Aortic smooth muscle cell (primary cell): ENCODE measurements around the gene CHI3L1. TPM values are rescaled to one million over a fixed set of nuclear protein-coding genes. Genes with fewer than 3 reads are reported as not detected.

Experiments
- total RNA-seq: library from RNA; depleted of rRNA; stranded (reverse); fragments of >200 nt; gene quantifications from 2 replicates; pipeline ENCODE4 v1.2.3, GENCODE V29; 2014

Gene CHI3L1
- total RNA-seq, result 0.06 and 0.13 TPM in 2 replicates

DNA sequence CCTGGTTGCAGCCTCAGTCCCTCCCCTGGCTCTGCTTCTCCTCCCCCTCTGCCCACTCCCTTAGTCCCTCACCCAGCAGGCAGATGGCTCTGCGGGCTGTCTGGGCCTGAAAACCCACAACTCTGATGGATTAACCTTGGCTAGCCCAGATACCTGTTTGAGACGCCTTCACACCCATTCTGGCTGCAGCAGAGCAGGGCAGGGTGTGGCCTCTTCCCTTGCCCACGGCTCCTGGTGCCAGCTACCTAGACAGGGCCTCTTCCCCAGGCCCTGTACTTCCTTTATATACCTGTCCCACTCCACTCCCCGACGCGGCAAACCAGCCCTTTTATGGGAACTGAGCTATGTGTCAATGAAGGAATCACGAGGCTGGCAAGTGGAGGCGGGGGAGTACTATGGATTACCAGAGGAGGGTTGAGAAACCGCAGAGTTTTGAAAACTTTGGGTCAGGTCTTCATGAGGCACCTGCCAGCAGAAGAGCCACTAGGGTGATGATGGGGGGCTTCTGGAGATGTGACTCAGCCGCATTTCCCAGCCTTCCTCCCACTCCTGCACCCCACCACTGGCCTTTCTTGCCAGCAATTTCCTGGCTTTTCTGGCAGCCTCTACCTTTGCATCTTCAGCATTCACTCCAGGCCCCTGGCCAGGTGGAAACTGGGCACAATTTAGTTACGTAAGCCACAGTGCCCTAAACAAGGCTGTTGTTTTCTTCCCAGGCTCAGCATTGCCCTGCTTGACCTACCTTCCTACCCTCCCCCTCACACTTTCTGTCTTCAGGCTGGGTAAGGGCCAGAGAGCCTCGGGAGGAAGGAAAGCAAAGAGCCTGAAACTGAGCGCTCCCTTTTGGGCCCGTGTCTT lies at the start of gene CHI3L1:
Gene CHI3L1, minus strand, starts transcription at position 259 of the 858 bp plus-strand sequence. Its CDS starts 81 bp downstream, at position 178.

DNA sequence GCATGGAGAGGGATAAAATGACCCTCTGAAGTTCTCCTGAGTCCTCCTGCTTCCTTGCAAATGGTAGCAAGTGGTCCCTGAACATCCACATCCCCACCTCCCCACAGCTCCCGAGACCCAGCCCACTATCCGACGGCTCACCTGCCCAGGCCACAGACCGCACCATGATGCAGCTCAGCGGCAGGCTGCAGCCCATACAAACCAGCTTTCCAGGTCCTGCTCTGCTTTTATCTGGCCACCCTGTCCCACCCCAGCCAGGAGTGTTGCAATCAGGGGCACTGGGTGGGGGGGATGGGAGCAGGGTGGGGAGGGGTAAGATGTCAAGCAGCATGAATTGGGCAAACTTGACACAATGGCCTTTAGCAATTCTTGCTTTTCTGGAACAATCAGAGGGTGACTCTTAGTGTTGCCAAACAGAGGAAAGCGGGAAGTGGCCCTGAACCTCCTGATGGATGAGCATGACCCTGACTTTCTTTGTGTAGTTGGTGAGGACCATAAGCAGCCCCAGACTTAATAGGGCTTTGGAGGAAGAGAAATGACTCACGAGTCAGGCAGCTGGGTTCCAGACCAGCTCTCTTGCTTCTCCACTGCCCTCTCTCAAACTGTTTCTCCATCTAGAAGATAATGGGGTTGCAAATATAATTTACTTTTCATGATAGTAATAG lies 43.1 kb upstream of the CHI3L1 start, which contains the start of gene CHIT1:
Gene CHIT1, minus strand, starts transcription at position 203 of the 665 bp plus-strand sequence. Its CDS starts 37 bp downstream, at position 166.

DNA sequence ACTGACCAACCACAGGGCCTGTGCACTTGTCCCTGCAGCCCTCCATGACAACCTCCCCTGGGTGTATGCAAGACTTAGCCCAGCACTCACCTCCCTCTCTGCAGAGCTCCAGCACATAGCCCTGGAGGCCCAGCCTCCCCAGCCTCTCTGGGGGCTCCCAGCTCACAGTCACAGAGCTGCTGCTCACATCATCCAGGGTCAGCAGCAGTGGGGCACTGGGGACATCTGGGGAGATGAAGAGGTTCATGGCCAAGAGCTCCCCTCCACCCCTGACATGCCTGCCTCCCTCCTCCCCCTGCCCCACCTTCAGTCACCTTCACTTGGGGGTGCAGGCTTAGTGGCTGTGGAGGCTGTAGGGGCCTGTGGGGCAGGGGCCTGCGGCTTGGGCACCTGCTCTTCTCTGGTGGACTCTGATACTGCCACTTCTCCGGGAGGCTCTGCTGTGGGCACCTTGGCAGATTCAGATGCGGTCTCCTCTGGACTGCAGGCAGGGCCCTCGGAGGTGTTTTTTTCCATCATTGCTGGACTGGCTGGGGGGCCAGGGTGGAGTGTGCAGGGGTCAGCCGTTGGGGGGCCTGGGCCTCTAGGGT lies 11.2 kb downstream of the CHI3L1 start, which contains the start of gene MYBPH:
Gene MYBPH, minus strand, starts transcription at position 590 of the 590 bp plus-strand sequence. Its CDS starts 71 bp downstream, at position 519.

Other genes starting within 250 kb of the CHI3L1 start
- gene ADIPOR1, start 228.4 kb downstream of the CHI3L1 start, total RNA-seq, result 145 and 163 TPM in 2 replicates
- 50.6 and 52.1 TPM in 2 replicates for gene CYB5R1, start 219.4 kb downstream of the CHI3L1 start, total RNA-seq
- gene TMEM183A, start 179.3 kb downstream of the CHI3L1 start, total RNA-seq, result 63.8 and 71.7 TPM in 2 replicates
- 0.26 and 0.50 TPM in 2 replicates for gene PPFIA4, start 160.2 kb downstream of the CHI3L1 start, total RNA-seq
- gene MYOG, start 100.7 kb downstream of the CHI3L1 start, total RNA-seq, result not detected in 2 replicates
- gene ADORA1, start 59.0 kb downstream of the CHI3L1 start, total RNA-seq, result 0.26 TPM in 1 of 2 replicates, not detected in the other
- 0.06 TPM in 1 of 2 replicates, not detected in the other for gene MYBPH, start 10.9 kb downstream of the CHI3L1 start, total RNA-seq
- gene CHIT1, start 43.0 kb upstream of the CHI3L1 start, total RNA-seq, result not detected in 2 replicates
- gene BTG2, start 118.8 kb upstream of the CHI3L1 start, total RNA-seq, result 8.3 and 13.0 TPM in 2 replicates
- gene FMOD, start 164.4 kb upstream of the CHI3L1 start, total RNA-seq, result 4.4 and 6.3 TPM in 2 replicates